OCI-LY1 (cell line): Measurements from ENCODE around the gene ART1.

Source experiments
- CTCF ChIP-seq: fragments of 200-600 bp; sonication (generic), shearing (Covaris generic); IDR thresholded peaks from 2 replicates; pipeline ENCODE4 v1.5.1; 2017; ENCODE audit warnings: mild to moderate bottlenecking, antibody characterized with exemption, low read length, moderate library complexity, mixed read lengths
- EZH2 ChIP-seq: fragments of 200-600 bp; sonication (generic), shearing (Covaris generic); IDR thresholded peaks from 2 replicates; pipeline ENCODE4 v1.8.0; 2017; ENCODE audit warnings: borderline replicate concordance, mixed run types, mild to moderate bottlenecking, antibody characterized with exemption, low read length, moderate library complexity, mixed read lengths

- TF ChIP-seq EZH2 (no peak), CTCF (no peak)
Measured at GRCh38 chr11:3613998-3614741, 30.8 kb upstream of the ART1 start.
